Right renal pelvis (tissue), 4 donors: ENCODE measurements around the gene MORN3. TPM values are rescaled to one million over a fixed set of nuclear protein-coding genes. Genes with fewer than 3 reads are reported as not detected.
"Not testable (repeated sequence)": the region's sequence is repeated elsewhere in the genome, so short reads cannot be mapped to it uniquely, and the experiment has no call there.

Source experiments
- DNase-seq, 4 donors: peaks; one replicate each; pipeline ENCODE4 v3.0.0-alpha.2; 2013; ENCODE audit warnings: low read depth in 4 of 4, low spot score in 3 of 4, missing footprints in 1 of 4
- polyA plus RNA-seq, 4 donors: library from polyadenylated mRNA; unstranded; fragments of 120-200 nt; gene quantifications; one replicate each; pipeline ENCODE4 v1.2.1, GENCODE V29; 2013; ENCODE audit not compliant: insufficient read length in 4 of 4

MORN3 gene
- polyA plus RNA-seq, 4 donors, result 1.5 to 2.3 (median 1.8) TPM

DNA sequence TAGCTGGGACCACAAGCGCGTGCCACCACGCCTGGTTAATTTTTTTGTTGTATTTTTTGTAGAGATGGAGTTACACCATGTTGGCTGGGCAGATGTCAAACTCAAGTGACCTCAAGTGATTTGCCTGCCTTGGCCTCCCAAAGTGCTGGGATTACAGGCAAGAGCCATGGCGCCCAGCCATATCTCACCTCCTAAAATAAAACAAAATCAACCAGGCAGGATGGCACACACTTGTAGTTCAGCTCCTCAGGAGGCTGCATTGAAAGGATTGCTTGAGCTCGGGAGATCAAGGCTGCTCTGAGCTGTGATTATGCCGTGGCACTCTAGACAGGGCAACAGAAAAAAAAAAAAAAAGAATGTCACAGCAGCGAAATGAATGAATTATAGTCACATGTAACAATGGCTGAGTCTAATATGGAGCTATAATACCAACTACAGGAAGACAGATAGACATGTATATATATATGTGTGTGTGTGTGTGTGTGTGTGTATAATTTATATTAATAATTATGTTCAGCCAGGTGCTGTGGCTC is 23.8 kb upstream of the MORN3 start:
- DNase-seq, result no peak

- not testable (repeated sequence) for DNase-seq
Measured at GRCh38 chr12:121692744-121693143, 23.3 kb upstream of the MORN3 start.

- no peak for DNase-seq
Measured at GRCh38 chr12:121689430-121689829, 20.0 kb upstream of the MORN3 start.

DNA sequence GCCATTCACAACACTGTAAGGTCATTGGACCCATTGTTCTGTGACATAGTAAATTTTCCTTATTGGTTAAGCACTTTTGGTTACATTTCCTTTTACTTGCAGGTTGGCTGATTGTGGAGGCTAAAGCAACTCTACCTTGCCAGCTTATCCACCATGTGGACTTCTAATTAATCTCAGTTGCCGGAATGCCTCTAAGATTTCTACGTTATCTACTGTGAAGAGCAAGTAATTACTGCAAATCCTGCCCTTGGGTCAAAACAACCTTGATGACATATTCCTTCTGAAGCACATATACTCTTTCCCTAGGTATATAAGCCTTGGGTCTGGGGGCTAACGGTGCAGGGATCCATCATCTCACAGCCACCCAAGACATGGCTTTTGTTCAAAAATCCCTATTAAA is 19.5 kb upstream of the MORN3 start:
- no peak for DNase-seq

- DNase-seq, result not testable (repeated sequence)
Measured at GRCh38 chr12:121679661-121680197, 10.3 kb upstream of the MORN3 start.

DNA sequence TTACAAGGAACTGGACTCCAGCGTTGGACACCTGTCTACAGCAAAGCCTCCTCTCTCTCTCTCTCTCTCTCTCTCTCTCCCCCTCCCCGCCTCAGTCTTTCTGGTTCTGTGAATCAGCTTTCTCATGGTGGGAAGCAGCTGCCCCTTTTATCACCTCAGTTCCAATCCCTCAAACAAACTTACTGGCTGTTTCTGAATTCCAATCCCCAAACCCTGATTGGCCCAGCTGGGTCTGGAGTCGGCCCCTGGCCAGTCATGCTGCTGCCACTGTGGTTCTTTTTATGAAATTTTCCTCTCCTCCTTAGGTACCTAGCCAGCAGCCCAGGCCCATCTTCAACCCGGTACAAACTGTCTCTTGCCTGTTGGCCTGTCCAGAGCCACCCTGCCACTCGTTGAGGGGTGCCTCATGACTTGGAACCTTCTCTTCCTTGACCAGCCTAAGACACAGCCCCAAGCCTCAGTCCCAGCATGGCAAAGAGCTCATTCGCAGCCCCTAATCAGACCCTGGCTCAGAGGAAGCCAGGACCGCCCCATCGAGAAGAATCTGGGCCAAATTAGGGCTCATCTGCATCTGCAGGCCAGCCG is 9.4 kb upstream of the MORN3 start:
- DNase-seq, result no peak

GRCh38 chr12:121678305-121678704 is 8.9 kb upstream of the MORN3 start:
- no peak for DNase-seq

GRCh38 chr12:121676190-121676589 is 6.7 kb upstream of the MORN3 start:
- no peak for DNase-seq

DNA sequence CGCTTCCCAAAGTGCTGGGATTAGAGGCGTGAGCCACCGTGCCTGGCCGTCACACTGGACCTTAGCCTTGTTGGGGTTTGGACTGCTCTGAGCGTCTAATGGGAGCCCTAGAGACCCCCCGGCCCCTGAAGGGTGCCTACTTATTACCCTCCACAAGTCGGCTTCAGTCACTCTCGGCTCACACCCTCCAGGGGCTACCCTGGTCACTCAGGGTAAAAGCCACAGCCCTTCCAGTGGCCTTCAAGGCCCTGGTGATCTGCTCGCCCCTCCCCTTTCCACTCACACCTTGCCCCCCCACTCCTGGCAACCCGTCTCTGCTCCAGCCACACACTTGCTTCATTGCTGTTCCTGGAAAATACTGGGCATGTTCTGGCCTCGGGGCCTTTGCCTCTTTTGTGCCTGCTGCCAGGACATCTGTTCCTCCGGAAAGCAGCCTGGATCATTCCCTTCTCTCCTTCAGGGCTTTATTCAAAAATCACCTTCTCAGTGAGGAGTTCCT is 3.6 kb upstream of the MORN3 start:
- DNase-seq, result no peak

- no peak for DNase-seq
Measured at GRCh38 chr12:121668750-121669520, 519 bp downstream of the MORN3 start.

DNA sequence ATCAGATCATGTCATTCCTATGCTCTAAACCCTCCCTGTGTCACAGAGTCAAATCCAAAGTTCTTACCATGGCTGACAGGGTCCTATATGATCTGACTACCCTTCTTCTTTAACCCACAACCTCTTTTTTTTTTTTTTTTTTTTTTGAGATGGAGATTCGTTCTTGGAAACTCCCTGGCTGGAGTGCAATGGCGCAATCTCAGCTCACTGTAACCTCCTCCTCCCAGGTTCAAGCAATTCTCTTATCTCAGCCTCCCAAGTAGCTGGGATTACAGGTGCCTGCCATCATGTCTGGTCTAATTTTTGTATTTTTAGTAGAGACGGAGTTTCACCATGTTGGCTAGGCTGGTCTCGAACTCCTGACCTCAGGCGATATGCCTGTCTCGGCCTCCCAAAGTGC is 2.6 kb downstream of the MORN3 start:
- not testable (repeated sequence) for DNase-seq

- DNase-seq, result no peak
Measured at GRCh38 chr12:121663610-121663929, 5.9 kb downstream of the MORN3 start.

- not testable (repeated sequence) for DNase-seq
Measured at GRCh38 chr12:121661353-121662105, 7.9 kb downstream of the MORN3 start.

DNA sequence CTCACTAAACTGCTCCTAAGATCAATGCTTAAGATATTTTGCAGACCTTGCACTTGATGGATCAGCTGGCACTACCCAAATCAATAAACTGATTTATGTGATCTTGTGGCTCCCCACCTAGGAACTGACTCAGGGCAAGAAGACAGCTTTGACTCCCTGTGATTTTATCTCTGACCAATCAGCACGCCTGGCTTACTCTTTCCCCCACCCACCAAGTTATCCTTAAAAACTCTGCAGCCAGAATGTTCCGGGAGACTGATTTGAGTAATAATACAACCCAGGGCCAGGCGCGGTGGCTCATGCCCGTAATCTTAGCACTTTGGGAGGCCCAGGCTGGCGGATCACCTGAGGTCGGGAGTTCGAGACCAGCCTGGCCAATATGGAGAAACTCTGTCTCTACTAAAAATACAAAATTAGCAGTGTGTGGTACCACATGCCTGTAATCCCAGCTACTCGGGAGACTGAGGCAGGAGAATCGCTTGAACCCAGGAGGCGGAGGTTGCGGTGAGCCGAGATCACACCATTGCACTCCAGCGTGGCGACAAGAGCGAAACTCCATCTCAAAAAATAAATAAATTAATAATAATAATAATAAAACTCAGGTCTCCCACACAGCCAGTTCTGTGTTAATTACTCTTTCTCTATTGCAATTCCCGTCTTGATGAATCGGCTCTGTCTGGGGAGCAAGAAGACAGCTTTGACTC is 12.0 kb downstream of the MORN3 start:
- no peak for DNase-seq

- no peak for DNase-seq
Measured at GRCh38 chr12:121656122-121656521, 13.3 kb downstream of the MORN3 start.

GRCh38 chr12:121653999-121654398 is 15.5 kb downstream of the MORN3 start:
- no peak for DNase-seq

DNA sequence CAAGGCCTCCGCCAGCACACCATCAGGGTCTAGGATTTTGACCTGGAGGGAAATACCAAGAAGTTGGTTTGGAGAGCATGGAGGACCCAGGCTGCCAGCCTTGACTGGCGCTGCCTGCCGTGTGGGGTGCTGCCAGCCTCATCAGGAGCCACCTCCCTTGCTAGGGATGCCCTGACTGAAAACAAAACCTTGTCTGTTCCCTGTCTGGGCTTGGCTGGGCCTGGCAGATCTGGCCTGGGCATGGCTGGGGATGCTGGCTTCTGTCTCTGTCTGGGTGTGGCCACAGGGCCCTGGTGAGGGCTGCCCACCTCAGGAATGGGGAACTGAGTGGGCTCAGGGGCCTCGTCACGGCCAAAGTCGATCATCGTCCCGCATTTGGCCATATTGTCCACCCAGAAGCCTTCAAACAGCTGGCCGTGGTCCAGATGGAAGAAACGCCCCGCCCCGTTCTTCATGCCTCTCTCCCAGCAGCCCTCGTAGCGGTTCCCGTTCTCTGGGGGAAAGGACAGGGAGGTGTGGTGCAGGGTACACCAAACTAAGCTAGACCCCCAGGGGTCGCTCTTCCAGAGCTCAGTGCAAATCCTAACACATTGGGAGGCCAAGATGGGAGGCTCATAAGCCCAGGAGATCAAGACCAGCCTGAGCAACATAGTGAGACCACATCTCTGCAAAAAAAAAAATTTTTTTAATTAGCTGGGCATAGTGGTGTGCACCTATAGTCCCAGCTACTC is 16.5 kb downstream of the MORN3 start:
- DNase-seq, result no peak

- no peak for DNase-seq
Measured at GRCh38 chr12:121651320-121651719, 18.1 kb downstream of the MORN3 start.

DNA sequence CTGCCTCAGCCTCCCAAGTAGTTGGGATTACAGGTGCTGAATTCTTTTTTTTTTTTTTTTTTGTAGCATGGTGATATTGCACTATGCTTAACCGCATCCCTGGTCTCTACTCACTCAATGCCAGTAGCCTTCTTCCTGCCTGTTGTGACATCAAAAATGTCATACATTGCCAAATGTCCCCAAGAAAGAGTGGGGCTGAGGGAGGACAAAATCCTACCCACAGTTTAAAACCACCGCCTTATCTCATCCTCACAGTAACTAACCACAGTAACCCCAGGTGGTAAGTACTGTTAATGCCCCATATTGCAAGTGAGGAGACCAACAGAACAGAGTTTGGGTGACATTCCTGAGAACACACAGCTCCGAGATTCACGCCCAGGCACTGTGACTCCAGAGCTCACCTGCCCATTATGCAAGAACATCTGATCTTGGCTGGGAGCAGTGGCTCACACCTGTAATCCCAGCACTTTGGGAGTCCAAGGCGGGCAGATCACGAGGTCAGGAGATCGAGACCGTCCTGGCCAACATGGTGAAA is 19.6 kb downstream of the MORN3 start:
- DNase-seq, result no peak

DNA sequence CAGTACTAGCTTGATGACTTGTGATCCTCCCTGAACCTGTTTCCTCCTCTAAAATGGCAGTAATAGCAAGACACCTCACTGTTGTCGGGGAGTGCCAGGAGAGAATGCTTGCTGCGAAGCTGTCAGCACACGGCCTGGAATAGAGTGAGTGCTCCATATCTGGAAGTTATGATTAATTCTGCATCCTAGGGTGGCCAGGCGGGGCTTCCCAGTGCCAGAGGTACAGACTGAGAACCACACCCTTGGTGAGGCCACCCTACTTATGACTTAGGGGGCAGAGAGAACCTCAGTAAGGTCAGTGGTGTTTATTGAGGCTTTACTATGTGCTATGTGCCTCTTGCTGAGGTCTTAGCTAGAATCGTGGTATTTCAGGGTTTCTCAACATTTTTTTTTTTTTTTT is 20.1 kb downstream of the MORN3 start:
- no peak for DNase-seq
